ENCODE data around the gene GPC3. TPM values are rescaled to one million over a fixed set of nuclear protein-coding genes. Genes with fewer than 3 reads are reported as not detected.

GPC3 gene
- total RNA-seq, 1 donor from 2014 or later = 6.7 TPM

- DNase-seq (no peak), ATAC-seq (ENCODE audit: poor library complexity) (no peak)
- intact Hi-C loops (cut with DNase I) = no loop called here
Measured at GRCh38 chrX:133697656-133698055, 287.7 kb downstream of the GPC3 start.

DNA sequence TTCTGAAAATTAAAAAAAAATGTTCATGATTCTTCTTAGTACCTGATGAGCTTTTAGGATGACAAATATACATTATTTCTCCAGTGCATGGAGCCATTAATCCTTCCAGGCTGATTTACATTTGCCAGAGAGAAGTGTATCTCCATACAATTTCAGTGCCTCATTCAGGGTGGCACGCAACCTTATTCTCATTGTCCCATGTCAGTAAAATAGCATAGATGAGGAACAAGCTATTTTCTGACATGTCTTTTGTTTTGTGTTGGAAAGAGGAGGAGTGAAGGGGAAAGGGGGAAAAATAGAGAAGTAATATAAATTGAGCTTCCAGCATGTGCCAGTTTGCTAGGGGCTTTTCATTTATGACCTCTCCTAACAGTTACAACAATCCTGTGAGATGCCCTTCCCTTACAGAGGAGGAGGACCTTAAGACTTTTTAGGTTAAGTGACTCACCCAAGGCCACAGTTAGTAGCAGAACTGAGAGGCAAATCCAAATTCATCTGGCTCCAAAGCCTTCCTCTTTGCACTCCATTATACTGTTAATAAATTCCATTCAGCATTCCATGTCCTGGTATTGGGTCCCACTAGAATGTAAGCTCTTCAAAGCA, 295.3 kb downstream of the GPC3 start:
- DNase-seq (no peak), ATAC-seq (ENCODE audit: poor library complexity) (no peak)
- intact Hi-C loops (cut with DNase I) = no loop called here

DNA sequence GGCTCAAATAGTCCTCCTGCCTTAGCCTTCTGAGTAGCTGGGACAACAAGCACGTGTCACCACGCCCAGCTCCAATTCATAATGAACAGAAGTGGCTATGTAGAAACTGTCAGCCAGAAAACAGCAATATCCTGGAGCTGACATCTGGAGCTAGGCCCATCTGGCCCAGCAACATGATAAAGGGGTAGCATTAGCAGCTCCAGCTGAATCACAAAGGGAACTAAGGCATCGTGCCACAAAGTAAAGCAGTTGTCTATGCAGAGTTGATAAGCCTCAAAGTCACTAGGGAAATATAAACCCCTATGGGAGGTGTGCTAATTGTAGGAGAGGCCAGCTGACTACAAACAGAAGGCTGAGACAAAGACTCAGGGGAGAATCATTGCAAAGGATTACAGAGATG, 299.6 kb downstream of the GPC3 start:
- peak; percentile 30 for DNase-seq
- ATAC-seq (ENCODE audit: poor library complexity) = no peak
- intact Hi-C loops (cut with DNase I) = no loop called here

DNA sequence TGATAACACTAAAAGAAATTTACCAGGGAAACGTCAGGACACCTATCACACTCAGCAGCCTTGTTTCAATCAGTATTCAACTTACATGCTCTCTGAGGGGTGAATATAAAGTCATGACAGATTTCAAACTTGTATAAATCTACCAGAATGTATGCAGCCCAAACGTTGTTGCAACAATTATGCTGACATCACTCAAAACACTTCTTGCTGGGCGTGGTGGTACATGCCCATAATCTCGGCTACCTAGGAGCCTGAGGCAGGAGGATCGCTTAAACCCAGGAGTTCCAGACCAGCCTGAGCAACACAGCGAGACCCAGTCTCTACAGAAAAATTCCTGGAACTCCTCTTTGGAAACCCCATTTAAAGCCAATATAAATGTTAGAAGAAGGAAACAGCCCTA, 303.5 kb downstream of the GPC3 start:
- ATAC-seq (ENCODE audit: poor library complexity) = no peak
- intact Hi-C loops (cut with DNase I) = no loop called here
- no peak for DNase-seq

- intact Hi-C loops (cut with DNase I) = no loop called here
- no peak for ATAC-seq (ENCODE audit: poor library complexity)
Measured at GRCh38 chrX:133681421-133681820, 304.0 kb downstream of the GPC3 start.

GRCh38 chrX:133677123-133678063, 308.0 kb downstream of the GPC3 start:
- ATAC-seq (ENCODE audit: poor library complexity) (no peak), DNase-seq (no peak)
- intact Hi-C loops (cut with DNase I) = loop anchor here (10.0 kb wide), 1 partner anchor 343 kb away; no protein-coding TSS in a partner anchor

More at GRCh38 chrX:133681421-133681820, 304.0 kb downstream of the GPC3 start:
- no peak for DNase-seq

- ATAC-seq (ENCODE audit: poor library complexity) (no peak), DNase-seq (no peak)
- intact Hi-C loops (cut with DNase I) = loop anchor here (10.0 kb wide), 1 partner anchor 342 kb away; no protein-coding TSS in a partner anchor
Measured at GRCh38 chrX:133676344-133677122, 308.9 kb downstream of the GPC3 start.

GRCh38 chrX:133674726-133675470, 310.5 kb downstream of the GPC3 start:
- intact Hi-C loops (cut with DNase I) = loop anchor here (10.0 kb wide), 1 partner anchor 340 kb away; no protein-coding TSS in a partner anchor
- ATAC-seq (ENCODE audit: poor library complexity) (no peak), DNase-seq (no peak)

- ATAC-seq (ENCODE audit: poor library complexity) (no peak), DNase-seq (no peak)
- intact Hi-C loops (cut with DNase I) = loop anchor here (10.0 kb wide), 1 partner anchor 336 kb away; no protein-coding TSS in a partner anchor
Measured at GRCh38 chrX:133670383-133670782, 315.0 kb downstream of the GPC3 start.

GRCh38 chrX:133669214-133669613, 316.2 kb downstream of the GPC3 start:
- DNase-seq (no peak), ATAC-seq (ENCODE audit: poor library complexity) (no peak)
- intact Hi-C loops (cut with DNase I) = loop anchor here (5.0 kb wide), 1 partner anchor 692 kb away; no protein-coding TSS in a partner anchor

- no peak for DNase-seq
- intact Hi-C loops (cut with DNase I) = loop anchor here (5.0 kb wide), 1 partner anchor 691 kb away; no protein-coding TSS in a partner anchor
- no peak for ATAC-seq (ENCODE audit: poor library complexity)
Measured at GRCh38 chrX:133668225-133668931, 317.0 kb downstream of the GPC3 start.

DNA sequence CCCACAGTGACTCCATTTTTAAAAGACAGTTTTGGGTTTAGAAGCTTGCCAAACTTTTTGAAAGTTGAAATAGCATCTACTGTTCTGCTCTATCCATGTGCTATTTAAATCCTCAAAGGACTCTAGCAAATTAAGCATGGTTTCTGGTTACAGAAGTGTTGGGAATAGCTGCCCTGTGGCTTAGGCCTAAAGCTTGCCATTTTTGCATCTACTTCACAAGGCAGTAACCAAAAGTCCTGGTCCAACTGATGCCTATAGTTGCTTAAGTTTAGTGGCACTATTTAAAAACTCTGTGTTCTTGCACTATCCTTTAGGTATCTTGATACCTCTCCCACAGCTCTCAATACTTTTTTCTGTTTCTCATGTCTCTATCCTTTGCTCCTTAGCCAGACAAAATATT, 319.1 kb downstream of the GPC3 start:
- intact Hi-C loops (cut with DNase I) = loop anchor here (5.0 kb wide), 1 partner anchor 689 kb away; no protein-coding TSS in a partner anchor
- ATAC-seq (ENCODE audit: poor library complexity) = no peak

DNA sequence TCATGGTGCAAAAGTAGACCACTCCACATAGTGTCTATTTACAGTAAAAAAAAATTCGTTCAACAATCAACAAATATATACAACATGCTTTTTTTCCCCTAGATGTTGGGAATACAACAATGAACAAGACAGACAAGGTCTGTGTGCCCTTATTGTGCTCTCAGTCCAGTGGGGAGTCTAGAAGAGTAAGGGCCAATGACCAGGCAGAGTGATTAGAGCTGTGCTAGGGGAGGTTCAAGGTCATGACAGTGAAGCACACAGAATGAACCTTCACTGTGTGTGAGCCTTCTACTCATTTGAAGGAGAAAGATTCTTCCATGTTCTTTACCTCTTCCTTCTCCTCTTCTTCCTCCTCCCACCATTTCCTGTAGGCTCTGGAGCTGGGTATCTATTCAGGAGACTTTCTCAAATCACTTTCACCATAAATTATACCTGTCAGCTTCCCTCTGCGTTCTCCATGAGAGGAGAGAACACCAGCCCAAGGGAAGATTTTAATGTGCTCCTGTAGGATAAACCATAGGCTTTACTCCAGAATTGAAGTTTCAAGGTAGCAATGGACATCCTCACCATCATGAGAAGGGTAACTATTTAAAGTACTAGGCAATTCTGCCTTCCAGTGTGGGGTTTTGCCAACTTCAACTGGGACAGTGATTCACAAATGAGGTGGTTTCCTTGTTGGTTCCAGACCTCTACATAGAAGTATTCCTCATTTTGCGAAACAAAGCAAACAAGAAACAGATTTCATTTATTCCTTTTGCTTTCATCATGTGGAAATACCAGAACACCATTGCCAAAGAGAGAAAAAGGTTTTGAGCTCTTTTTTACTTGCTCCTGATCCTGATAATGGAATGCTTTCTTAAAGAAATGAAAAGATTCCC, 323.2 kb downstream of the GPC3 start:
- DNase-seq = no peak
- intact Hi-C loops (cut with DNase I) = no loop called here
- no peak for ATAC-seq (ENCODE audit: poor library complexity)

More for the DNA sequence above, 319.1 kb downstream of the GPC3 start:
- no peak for DNase-seq

GRCh38 chrX:133660281-133660680, 325.1 kb downstream of the GPC3 start:
- ATAC-seq (ENCODE audit: poor library complexity) (no peak), DNase-seq (no peak)
- intact Hi-C loops (cut with DNase I) = no loop called here

DNA sequence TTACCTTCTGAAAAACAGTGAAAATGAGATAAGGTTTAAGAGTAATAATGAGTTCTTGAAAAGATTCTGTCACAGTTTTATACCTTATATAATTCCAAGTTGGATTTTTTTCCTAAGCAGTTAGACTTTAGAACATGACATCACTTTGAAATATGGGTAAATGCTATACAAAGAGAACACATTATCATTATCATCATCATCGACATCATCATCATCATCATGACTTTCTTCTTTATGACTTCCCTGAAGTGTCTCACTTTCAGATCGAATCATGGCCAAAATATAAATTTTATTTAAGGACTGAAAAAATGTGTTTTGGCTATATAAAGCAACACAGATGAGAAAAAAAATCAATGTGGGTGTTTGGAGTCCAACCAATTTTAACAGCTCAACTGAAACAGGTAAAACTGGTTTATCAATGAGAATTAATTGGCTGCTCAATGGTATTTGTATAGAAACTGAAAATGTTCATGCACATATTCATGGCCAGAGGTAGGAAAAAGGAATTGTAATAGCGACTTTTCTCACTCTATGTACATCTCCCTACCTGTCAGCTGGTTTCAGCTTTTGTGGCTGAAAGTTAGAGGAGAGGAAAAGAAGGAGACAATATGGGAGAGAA, 327.0 kb downstream of the GPC3 start:
- DNase-seq (no peak), ATAC-seq (ENCODE audit: poor library complexity) (no peak)
- intact Hi-C loops (cut with DNase I) = no loop called here
